ENCODE measurements around the gene DDX51.
A peak's percentile ranks its signal among the peaks of the same experiment; 100 is the strongest.

Gene DDX51

GRCh38 chr12:132143336-132144071 lies 615 bp downstream of the DDX51 start:
- in situ Hi-C loops (cut with HindIII; ENCODE audit: low pct_ligation_motif_present, low sequenced_read_pairs) = no loop called here
- Histone ChIP-seq H3K27ac (peak overlapping the region; percentile 5), H3K27me3 (replicated peaks) (no peaks in the 10 kb centered on the region), H3K36me3 (replicated peaks) (peaks cover 28% of the 10 kb centered on the region), H3K4me3 (ENCODE audit: low read depth, low read length) (peak overlapping the region; percentile 80)
- DNase-seq = no peak
- TF ChIP-seq CTCF (IDR thresholded peaks at IDR 0.05; ENCODE audit: low read depth, low read length, missing control alignments) = no peak

- in situ Hi-C loops (cut with HindIII; ENCODE audit: low pct_ligation_motif_present, low sequenced_read_pairs) = no loop called here
- Histone ChIP-seq H3K27me3 (replicated peaks) (no peaks in the 10 kb centered on the region), H3K4me3 (ENCODE audit: low read depth, low read length) (peak overlapping the region; percentile 80), H3K27ac (no peak overlapping the region), H3K36me3 (replicated peaks) (peaks cover 28% of the 10 kb centered on the region)
- TF ChIP-seq CTCF (IDR thresholded peaks at IDR 0.05; ENCODE audit: low read depth, low read length, missing control alignments) = no peak
- DNase-seq = no peak
These were observed 1.3 kb downstream of the DDX51 start for GRCh38 chr12:132142679-132143335.

- Histone ChIP-seq H3K4me3 (ENCODE audit: low read depth, low read length) (no peak overlapping the region), H3K27me3 (replicated peaks) (no peaks in the 10 kb centered on the region), H3K36me3 (replicated peaks) (peaks cover 28% of the 10 kb centered on the region), H3K27ac (no peak overlapping the region)
- in situ Hi-C loops (cut with HindIII; ENCODE audit: low pct_ligation_motif_present, low sequenced_read_pairs) = no loop called here
- no peak for DNase-seq
- TF ChIP-seq CTCF (IDR thresholded peaks at IDR 0.05; ENCODE audit: low read depth, low read length, missing control alignments) = no peak
These were observed 2.0 kb downstream of the DDX51 start for GRCh38 chr12:132141976-132142678.

GRCh38 chr12:132140918-132141841 lies 2.9 kb downstream of the DDX51 start:
- Histone ChIP-seq H3K36me3 (replicated peaks) (peaks cover 28% of the 10 kb centered on the region), H3K27me3 (replicated peaks) (no peaks in the 10 kb centered on the region), H3K27ac (no peak overlapping the region), H3K4me3 (ENCODE audit: low read depth, low read length) (no peak overlapping the region)
- no peak for TF ChIP-seq CTCF (IDR thresholded peaks at IDR 0.05; ENCODE audit: low read depth, low read length, missing control alignments)
- DNase-seq = no peak
- in situ Hi-C loops (cut with HindIII; ENCODE audit: low pct_ligation_motif_present, low sequenced_read_pairs) = no loop called here

GRCh38 chr12:132140501-132140900 lies 3.6 kb downstream of the DDX51 start:
- no peaks in the 10 kb centered on the region for H3K27me3 ChIP-seq (replicated peaks)
- H3K4me3 ChIP-seq (ENCODE audit: low read depth, low read length) = no peak overlapping the region
- no peak for TF ChIP-seq CTCF (IDR thresholded peaks at IDR 0.05; ENCODE audit: low read depth, low read length, missing control alignments)
- in situ Hi-C loops (cut with HindIII; ENCODE audit: low pct_ligation_motif_present, low sequenced_read_pairs) = no loop called here
- no peak overlapping the region for H3K27ac ChIP-seq
- no peak for DNase-seq
- H3K36me3 ChIP-seq (replicated peaks) = peaks cover 28% of the 10 kb centered on the region
